Sciatic nerve (tissue), 2 donors: Measurements from ENCODE around the gene IGSF8. TPM values are rescaled to one million over a fixed set of nuclear protein-coding genes. Genes with fewer than 3 reads are reported as not detected.
"Not testable (repeated sequence)": the region's sequence is repeated elsewhere in the genome, so short reads cannot be mapped to it uniquely, and the experiment has no call there.

ENCODE experiments used
- ATAC-seq: fragments of 200-7000 bp; cut with Tn5 transposase; one replicate; pipeline ENCODE4 v1.9.1; 2020; ENCODE audit warnings: mild to moderate bottlenecking, moderate library complexity
- DNase-seq: peaks from one replicate; pipeline ENCODE4 v3.0.0-alpha.2; 2020; ENCODE audit warnings: low spot score
- intact Hi-C: fragments of 100-400 bp; cut with DNase I; formaldehyde crosslinking; loops from one replicate; pipeline ENCODE4 v1.14.2; 2022
- total RNA-seq: library from RNA; stranded (reverse); fragmentation: NEBNext Ultra II Directional; extraction: Animal tissue kit (Norgen Biotek cat#: 25700); gene quantifications from one replicate; pipeline ENCODE4 v1.2.1, GENCODE V29; 2021
- donor health status: DM: no; HTN: no; CAD: no.
- donor health status: DM: no; HTN: no; CAD: no.

The IGSF8 gene
- total RNA-seq, 1 donor from 2014 or later: 54.9 TPM

- no peak for ATAC-seq
- DNase-seq: no peak
- intact Hi-C loops: no loop called here
Observed at GRCh38 chr1:160058087-160058486, 40.3 kb downstream of the IGSF8 start.

DNA sequence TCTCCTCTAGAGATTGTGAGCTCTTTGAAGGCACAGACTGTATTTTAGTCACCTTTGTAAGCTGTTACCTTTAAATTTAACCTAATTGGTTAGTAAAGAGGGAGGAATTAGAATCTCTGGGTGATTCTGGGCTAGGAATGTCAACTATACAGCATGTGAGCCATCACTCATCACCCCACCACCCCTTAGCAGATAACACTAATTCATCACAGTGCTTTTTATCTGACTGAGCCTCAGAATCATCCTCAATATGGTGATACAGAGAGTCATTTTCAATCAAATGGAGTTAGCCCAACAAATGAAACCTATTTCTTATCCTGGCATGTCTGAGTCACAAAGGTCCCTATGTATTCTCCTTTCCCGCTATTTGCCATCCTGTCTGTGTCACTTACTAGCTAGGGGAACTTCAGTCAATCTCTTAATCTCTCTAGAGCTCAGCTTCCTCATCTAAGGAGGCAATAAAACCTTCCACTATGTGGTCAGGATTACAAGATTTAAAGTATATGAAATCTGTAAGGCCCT, 41.7 kb downstream of the IGSF8 start:
- intact Hi-C loops: no loop called here
- ATAC-seq: no peak
- no peak for DNase-seq

- intact Hi-C loops: no loop called here
- ATAC-seq: peak; percentile 29
- no peak for DNase-seq
Observed at GRCh38 chr1:160053548-160054365, 44.7 kb downstream of the IGSF8 start.

- DNase-seq (no peak), ATAC-seq (no peak)
- intact Hi-C loops: no loop called here
Observed at GRCh38 chr1:160052936-160053335, 45.5 kb downstream of the IGSF8 start.

DNA sequence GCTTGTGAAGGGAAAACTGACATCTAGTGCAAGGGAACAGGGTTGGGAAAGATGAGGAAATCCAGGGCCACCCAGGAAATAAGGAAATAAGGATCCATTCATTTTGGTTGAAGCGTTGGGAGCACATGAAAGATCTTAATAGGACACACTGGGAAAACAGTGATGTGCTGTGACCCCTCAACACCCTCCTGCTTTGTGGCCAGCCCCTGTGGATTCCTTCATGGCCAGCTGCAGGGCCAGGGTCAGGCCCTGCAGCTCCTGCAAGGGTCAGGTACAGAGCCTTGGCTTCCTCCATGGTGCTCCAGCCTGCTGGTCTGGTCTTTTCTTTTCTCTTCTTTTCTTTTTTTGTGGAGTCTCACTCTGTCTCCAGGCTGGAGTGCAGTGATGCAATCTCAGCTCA, 47.8 kb downstream of the IGSF8 start:
- intact Hi-C loops: no loop called here
- DNase-seq (no peak), ATAC-seq (peak; percentile 77)

DNA sequence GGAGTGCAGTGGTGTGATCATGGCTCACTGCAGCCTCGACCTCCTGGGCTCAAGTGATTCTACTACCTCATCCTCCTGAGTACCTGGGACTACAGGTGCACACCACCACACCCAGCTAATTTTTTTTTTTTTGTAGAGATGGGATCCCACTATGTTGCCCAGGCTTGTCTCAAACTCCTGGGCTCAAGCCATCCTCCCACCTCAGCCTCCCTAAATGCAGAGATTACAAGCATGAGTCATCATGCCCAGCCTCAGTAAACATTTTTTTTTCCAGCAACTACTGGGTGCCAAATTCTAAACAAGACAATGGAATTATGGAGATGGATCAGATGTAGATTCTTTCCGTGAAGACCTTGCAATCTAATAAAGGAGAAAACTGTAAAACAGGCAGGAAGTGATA, 48.2 kb downstream of the IGSF8 start:
- ATAC-seq, DNase-seq, intact Hi-C loops: not testable (repeated sequence)

DNA sequence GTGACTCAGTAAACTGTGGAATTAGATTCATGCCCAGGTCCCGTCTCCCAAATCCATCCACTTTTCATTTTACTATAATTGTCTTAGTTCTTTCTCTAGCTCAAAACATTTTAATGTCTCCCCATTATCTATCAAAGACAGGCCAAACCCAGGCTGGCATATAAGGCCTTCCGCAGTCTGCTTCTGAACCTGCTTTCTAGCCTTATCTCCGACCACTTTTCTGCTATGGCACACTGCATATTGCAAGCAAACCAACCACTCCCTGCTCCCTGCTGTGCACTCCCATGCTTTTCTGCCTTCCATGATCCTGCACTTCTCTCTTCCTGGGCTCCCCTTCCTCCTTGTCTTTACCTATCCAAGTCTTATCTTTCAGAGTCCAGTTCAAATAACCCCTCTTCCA, 49.3 kb downstream of the IGSF8 start:
- DNase-seq (no peak), ATAC-seq (no peak)
- intact Hi-C loops: loop anchor here (5.0 kb wide), 1 partner anchor 33 kb away; the partner anchor contains the start of gene KCNJ9

DNA sequence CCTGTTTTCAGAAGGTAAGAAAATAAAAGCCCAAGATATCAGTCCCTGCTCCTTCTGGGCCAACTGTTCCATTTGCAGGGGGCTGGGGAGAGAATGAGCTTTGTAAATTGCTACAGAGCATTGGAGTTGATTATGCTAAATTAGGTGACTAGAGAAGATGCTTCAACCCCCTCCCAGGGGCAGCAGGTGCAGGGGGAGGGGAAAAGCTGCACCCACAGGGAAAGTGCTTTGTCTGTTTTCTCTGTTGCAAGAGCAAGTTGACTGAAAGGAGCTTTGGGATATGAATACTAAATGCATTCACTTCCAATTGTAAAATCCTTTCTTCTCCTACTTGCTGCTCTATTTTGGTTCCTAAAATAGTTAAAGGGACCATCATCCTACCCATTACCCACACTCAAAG, 50.1 kb downstream of the IGSF8 start:
- intact Hi-C loops: loop anchor here (5.0 kb wide), 1 partner anchor 34 kb away; the partner anchor contains the start of gene KCNJ9

GRCh38 chr1:160047111-160047991, 51.1 kb downstream of the IGSF8 start:
- intact Hi-C loops: loop anchor here (5.0 kb wide), 1 partner anchor 35 kb away; the partner anchor contains the start of gene KCNJ9
- ATAC-seq: no peak
- no peak for DNase-seq

More for the DNA sequence above, 50.1 kb downstream of the IGSF8 start:
- ATAC-seq: no peak
- DNase-seq: no peak

DNA sequence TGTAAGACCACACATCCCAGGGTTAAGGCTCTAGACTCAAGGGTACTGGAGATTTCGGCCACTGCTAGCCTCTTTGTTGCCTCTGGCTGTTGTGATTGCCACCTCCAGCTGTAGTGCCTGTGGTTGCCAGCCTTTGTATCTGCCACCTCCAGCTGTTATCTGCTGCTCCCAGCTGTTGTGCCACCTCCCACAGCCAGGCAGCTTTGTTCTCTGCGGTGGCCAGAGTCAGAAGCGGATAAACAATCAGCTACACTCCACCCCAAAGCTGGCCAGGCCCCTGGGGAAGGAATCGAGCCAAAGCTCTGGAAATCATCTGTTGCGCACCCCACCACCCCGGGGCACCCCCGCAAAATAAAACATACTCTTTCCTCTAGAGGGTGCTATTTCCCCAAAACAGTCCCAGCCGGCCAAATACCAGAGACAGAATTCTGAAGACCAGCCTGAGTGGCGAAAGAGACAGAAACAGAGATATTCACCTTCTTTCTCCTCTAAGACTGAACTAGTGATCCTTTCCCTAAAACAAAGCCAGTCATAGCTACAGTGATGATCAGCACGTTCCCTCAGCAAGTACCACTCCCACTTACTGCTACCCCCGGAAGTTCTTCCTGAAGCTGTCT, 51.8 kb downstream of the IGSF8 start:
- DNase-seq (peak; percentile 78), ATAC-seq (peak; percentile 95)
- intact Hi-C loops: loop anchor here (5.0 kb wide), 1 partner anchor 36 kb away; the partner anchor contains the start of gene KCNJ9

- intact Hi-C loops: loop anchor here (5.0 kb wide), 1 partner anchor 37 kb away; the partner anchor contains the start of gene KCNJ9
- DNase-seq (no peak), ATAC-seq (no peak)
Observed at GRCh38 chr1:160045653-160046052, 52.8 kb downstream of the IGSF8 start.

DNA sequence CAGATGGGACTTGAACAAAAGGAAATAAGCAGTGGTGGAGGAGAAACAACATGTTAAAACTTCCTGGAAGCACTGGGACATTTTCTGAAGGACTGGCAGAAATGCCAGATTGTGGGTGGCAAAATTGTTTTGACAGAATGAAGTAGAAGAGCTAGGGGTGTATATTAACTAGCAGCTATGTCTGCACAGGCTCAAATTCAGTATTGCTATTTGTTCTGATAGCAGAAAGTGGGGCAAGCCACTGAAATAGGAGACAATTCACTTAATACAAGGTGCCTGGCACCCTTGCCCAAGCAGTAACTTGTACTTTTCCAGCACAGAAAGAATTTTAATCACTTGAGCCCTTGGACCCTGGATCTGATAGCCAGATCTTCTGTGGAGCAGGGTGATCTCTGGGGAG, 54.9 kb downstream of the IGSF8 start:
- intact Hi-C loops: no loop called here
- DNase-seq (no peak), ATAC-seq (no peak)

Other genes starting within 250 kb of the IGSF8 start
- gene VSIG8, start 236.0 kb downstream of the IGSF8 start, total RNA-seq: not detected
- 1.6 TPM for gene CFAP45, start 198.5 kb downstream of the IGSF8 start, total RNA-seq
- 184 TPM for gene TAGLN2, start 173.1 kb downstream of the IGSF8 start, total RNA-seq
- 0.18 TPM for gene IGSF9, start 153.0 kb downstream of the IGSF8 start, total RNA-seq
- 0.80 TPM for gene SLAMF9, start 144.4 kb downstream of the IGSF8 start, total RNA-seq
- gene PIGM, start 66.6 kb downstream of the IGSF8 start, total RNA-seq: 5.9 TPM
- gene KCNJ10, start 28.5 kb downstream of the IGSF8 start, total RNA-seq: 23.7 TPM
- 0.18 TPM for gene KCNJ9, start 17.1 kb downstream of the IGSF8 start, total RNA-seq
- gene ATP1A2, start 17.1 kb upstream of the IGSF8 start, total RNA-seq: 136 TPM
- 1.2 TPM for gene ATP1A4, start 53.0 kb upstream of the IGSF8 start, total RNA-seq
- 1.1 TPM for gene CASQ1, start 92.0 kb upstream of the IGSF8 start, total RNA-seq
- 324 TPM for gene PEA15, start 106.8 kb upstream of the IGSF8 start, total RNA-seq
- gene DCAF8, start 163.9 kb upstream of the IGSF8 start, total RNA-seq: 142 TPM
- 71.1 TPM for gene PEX19, start 186.5 kb upstream of the IGSF8 start, total RNA-seq
- 147 TPM for gene COPA, start 244.6 kb upstream of the IGSF8 start, total RNA-seq
- 64.7 TPM for gene NCSTN, start 244.8 kb upstream of the IGSF8 start, total RNA-seq